HepG2 (cell line): Measurements from ENCODE around the gene TBCCD1. TPM values are rescaled to one million over a fixed set of nuclear protein-coding genes. Genes with fewer than 3 reads are reported as not detected.
A peak's percentile ranks its signal among the peaks of the same experiment; 100 is the strongest.

Experiments
- ARNTL ChIP-seq: sonication (generic); formaldehyde crosslinking; IDR thresholded peaks from 2 replicates; pipeline ENCODE4 v1.4.0; 2020; ENCODE audit warnings: mild to moderate bottlenecking, missing genetic modification reagents
- CHCHD3 ChIP-seq: sonication (generic); formaldehyde crosslinking; IDR thresholded peaks from 2 replicates; pipeline ENCODE4 v1.8.0; 2022; ENCODE audit warnings: mild to moderate bottlenecking, missing genetic modification reagents, moderate library complexity
- DMTF1 ChIP-seq: sonication (generic); formaldehyde crosslinking; IDR thresholded peaks from 2 replicates; pipeline ENCODE4 v1.4.0; 2020; ENCODE audit warnings: mild to moderate bottlenecking, missing genetic modification reagents
- FOXA3 ChIP-seq: IDR thresholded peaks from 2 replicates; pipeline ENCODE4 v1.6.1; 2016; ENCODE audit warnings: missing genetic modification reagents, missing compliant biosample characterization
- FOXP1 ChIP-seq, 2 experiments: fragments of 450-650 bp in 1 of 2; IDR thresholded peaks; 2 replicates each; pipeline ENCODE4 v1.6.1; 2017 to 2018; ENCODE audit warnings: antibody characterized with exemption in 1 of 2
- HMGA1 ChIP-seq: sonication (generic); formaldehyde crosslinking; conservative IDR thresholded peaks from 2 replicates; pipeline ENCODE4 v1.4.0; 2020; ENCODE audit warnings: missing genetic modification reagents
- KDM4B ChIP-seq: sonication (generic); formaldehyde crosslinking; IDR thresholded peaks from 2 replicates; pipeline ENCODE4 v1.4.0; 2020; ENCODE audit warnings: missing genetic modification reagents
- MAFG ChIP-seq: sonication (generic); formaldehyde crosslinking; IDR thresholded peaks from 2 replicates; pipeline ENCODE4 v1.5.1; 2020; ENCODE audit warnings: mild to moderate bottlenecking, missing genetic modification reagents
- NCOA5 ChIP-seq: sonication (generic); formaldehyde crosslinking; IDR thresholded peaks from 2 replicates; pipeline ENCODE4 v1.4.0; 2020; ENCODE audit warnings: missing genetic modification reagents
- PHF5A ChIP-seq: IDR thresholded peaks from one replicate; pipeline ENCODE4 v1.6.1; 2018; ENCODE audit warnings: low read depth, missing genetic modification reagents; ENCODE audit not compliant: unreplicated experiment
- SIX1 ChIP-seq: sonication (generic); formaldehyde crosslinking; IDR thresholded peaks from 2 replicates; pipeline ENCODE4 v1.4.0; 2020; ENCODE audit warnings: missing genetic modification reagents, borderline replicate concordance
- SOX5 ChIP-seq: IDR thresholded peaks from 2 replicates; pipeline ENCODE4 v1.6.1; 2016; ENCODE audit warnings: borderline replicate concordance
- TOPORS ChIP-seq: sonication (generic); formaldehyde crosslinking; IDR thresholded peaks from 2 replicates; pipeline ENCODE4 v1.8.0; 2023; ENCODE audit warnings: mild to moderate bottlenecking, missing genetic modification reagents
- TRIM22 ChIP-seq: fragments of 450-650 bp; IDR thresholded peaks from 2 replicates; pipeline ENCODE4 v1.6.1; 2017
- TRIM24 ChIP-seq: sonication (generic); formaldehyde crosslinking; IDR thresholded peaks from 2 replicates; pipeline ENCODE4 v1.8.0; 2022; ENCODE audit warnings: mild to moderate bottlenecking, missing genetic modification reagents
- ZBED4 ChIP-seq: sonication (generic); formaldehyde crosslinking; IDR thresholded peaks from 2 replicates; pipeline ENCODE4 v1.4.0; 2020; ENCODE audit warnings: missing genetic modification reagents, borderline replicate concordance
- ZBTB3 ChIP-seq: sonication (generic); formaldehyde crosslinking; IDR thresholded peaks from 2 replicates; pipeline ENCODE4 v1.4.0; 2020; ENCODE audit warnings: low read depth, mild to moderate bottlenecking, moderate library complexity, missing genetic modification reagents, borderline replicate concordance
- ZEB1 ChIP-seq: IDR thresholded peaks from 2 replicates; pipeline ENCODE4 v1.6.1; 2012; ENCODE audit warnings: mild to moderate bottlenecking, low read depth, inconsistent platforms; ENCODE audit not compliant: insufficient replicate concordance
- ZNF180 ChIP-seq: sonication (generic); formaldehyde crosslinking; IDR thresholded peaks from 2 replicates; pipeline ENCODE4 v1.4.0; 2020; ENCODE audit warnings: low read depth, missing genetic modification reagents, borderline replicate concordance
- ZNF740 ChIP-seq: sonication (generic); formaldehyde crosslinking; IDR thresholded peaks from 2 replicates; pipeline ENCODE4 v1.4.0; 2020; ENCODE audit warnings: missing genetic modification reagents
- ZNF75D ChIP-seq: sonication (generic); formaldehyde crosslinking; IDR thresholded peaks from 2 replicates; pipeline ENCODE4 v1.8.1; 2023; ENCODE audit warnings: missing genetic modification reagents, mild to moderate bottlenecking, borderline replicate concordance
- ZNF775 ChIP-seq: sonication (generic); formaldehyde crosslinking; IDR thresholded peaks from 2 replicates; pipeline ENCODE4 v1.4.0; 2020; ENCODE audit warnings: missing genetic modification reagents, mild to moderate bottlenecking, moderate library complexity, borderline replicate concordance
- ZNF891 ChIP-seq: sonication (generic); formaldehyde crosslinking; IDR thresholded peaks from 2 replicates; pipeline ENCODE4 v1.5.0; 2020; ENCODE audit warnings: mild to moderate bottlenecking, missing genetic modification reagents
- polyA plus RNA-seq, 8 experiments: library from polyadenylated mRNA; depleted of rRNA in 3 of 8; stranded (reverse) in 7 of 8; unstranded in 1 of 8; fragments of >200 nt; fragmentation: Illumina TruSeq in 4 of 8; extraction: Trizol in 4 of 8; gene quantifications; 2 replicates each; pipeline versions ENCODE4 v1.2.1 to v1.2.3, GENCODE V29; 2011 to 2016; ENCODE audit warnings: low read depth in 4 of 8, missing spikeins in 1 of 8, mixed read lengths in 1 of 8; ENCODE audit not compliant: insufficient read depth in 1 of 8
- total RNA-seq, 5 experiments: library from RNA; depleted of rRNA; stranded (reverse); fragments of >200 nt; fragmentation: Illumina TruSeq; extraction: Trizol; gene quantifications; 2 replicates each; pipeline ENCODE4 v1.2.3, GENCODE V29; 2016; ENCODE audit warnings: low read depth in 1 of 5

TBCCD1 gene
- total and polyA plus RNA-seq, 2 of the 13 experiments (the other 11 are each of a cell fraction or from before 2014, with no cell fraction given) = 13.6 to 16.2 TPM

GRCh38 chr3:186590580-186591295 is 23.6 kb upstream of the TBCCD1 start (continued):
- TF ChIP-seq ZBED4 (CRISPR knock-in tag) = no peak
- TF ChIP-seq ZNF180 (CRISPR knock-in tag) = no peak
- no peak for TF ChIP-seq MAFG (CRISPR knock-in tag)
- no peak for TF ChIP-seq FOXP1 (IDR thresholded peaks at IDR 0.05)
- peak; percentile 22; the same call in 1 of the 2 replicates for TF ChIP-seq FOXP1 (CRISPR knock-in tag; IDR thresholded peaks at IDR 0.05)
- no peak for TF ChIP-seq PHF5A (CRISPR knock-in tag)
- TF ChIP-seq ZNF891 (CRISPR knock-in tag) = no peak
- peak; percentile 94 for TF ChIP-seq ZNF775 (CRISPR knock-in tag)
- no peak for TF ChIP-seq TRIM24 (CRISPR knock-in tag)
- no peak for TF ChIP-seq TOPORS (CRISPR knock-in tag)
- TF ChIP-seq NCOA5 (CRISPR knock-in tag) = no peak
- peak; percentile 51; the same call in 1 of the 2 replicates for TF ChIP-seq FOXA3 (CRISPR knock-in tag)
- TF ChIP-seq HMGA1 (CRISPR knock-in tag) = no peak
- no peak for TF ChIP-seq CHCHD3 (CRISPR knock-in tag)
- TF ChIP-seq ZBTB3 = no peak
- no peak for TF ChIP-seq TRIM22
- no peak for TF ChIP-seq KDM4B
- no peak for TF ChIP-seq ZNF75D
- TF ChIP-seq SOX5 (CRISPR knock-in tag) = no peak
- no peak for TF ChIP-seq SIX1 (CRISPR knock-in tag)
- TF ChIP-seq ARNTL (CRISPR knock-in tag) = no peak
- no peak for TF ChIP-seq ZNF740 (CRISPR knock-in tag)
- no peak for TF ChIP-seq ZEB1
- no peak for TF ChIP-seq DMTF1
